Neural cell (in vitro differentiated cells): Measurements from ENCODE around the gene OCIAD2. TPM values are rescaled to one million over a fixed set of nuclear protein-coding genes. Genes with fewer than 3 reads are reported as not detected.

ENCODE experiments used
- H2AFZ ChIP-seq: fragments of 200-600, 300-800 bp; sonication (generic), shearing (Covaris generic); 2 replicates; pipeline ENCODE4 v1.6.0; 2014; ENCODE audit warnings: low read depth, mild to moderate bottlenecking, antibody characterized with exemption, low read length, moderate library complexity
- H3F3A ChIP-seq: fragments of 200-600 bp; shearing (Covaris generic); 2 replicates; pipeline ENCODE4 v1.6.1; 2016; ENCODE audit warnings: mild to moderate bottlenecking, moderate library complexity, mixed read lengths, antibody characterized with exemption, low read length; ENCODE audit not compliant: insufficient read depth, poor library complexity, severe bottlenecking
- H3K27ac ChIP-seq: fragments of 200-600, 300-800 bp; sonication (generic), shearing (Covaris generic); 2 replicates; pipeline ENCODE4 v1.5.1; 2014; ENCODE audit warnings: mild to moderate bottlenecking, low read length, moderate library complexity
- H3K27me3 ChIP-seq: fragments of 300-800, 200-600 bp; sonication (generic), shearing (Covaris generic); 2 replicates; pipeline ENCODE4 v1.6.0; 2014; ENCODE audit warnings: mild to moderate bottlenecking, low read depth, low read length, moderate library complexity; ENCODE audit not compliant: insufficient read depth
- H3K36me3 ChIP-seq: fragments of 300-800, 200-600 bp; sonication (generic), shearing (Covaris generic); 2 replicates; pipeline ENCODE4 v1.5.1; 2014; ENCODE audit warnings: mild to moderate bottlenecking, antibody characterized with exemption, low read length, moderate library complexity; ENCODE audit not compliant: insufficient read depth
- H3K4me2 ChIP-seq: fragments of 300-800, 200-600 bp; sonication (generic), shearing (Covaris generic); 2 replicates; pipeline ENCODE4 v1.6.0; 2014; ENCODE audit warnings: mild to moderate bottlenecking, low read length
- H3K4me3 ChIP-seq: fragments of 300-800, 200-600 bp; sonication (generic), shearing (Covaris generic); 2 replicates; pipeline ENCODE4 v1.5.1; 2014; ENCODE audit warnings: mild to moderate bottlenecking, low read length, moderate library complexity
- H3K79me2 ChIP-seq: fragments of 200-600 bp; shearing (Covaris generic); replicated peaks from 2 replicates; pipeline ENCODE4 v1.6.0; 2014; ENCODE audit warnings: mild to moderate bottlenecking, low read length, moderate library complexity; ENCODE audit not compliant: insufficient read depth
- H3K9ac ChIP-seq: fragments of 300-800, 200-600 bp; sonication (generic), shearing (Covaris generic); 2 replicates; pipeline ENCODE4 v1.6.1; 2016; ENCODE audit warnings: mild to moderate bottlenecking, low read length, mixed read lengths
- H3K9me2 ChIP-seq: fragments of 200-600 bp; shearing (Covaris generic); 2 replicates; pipeline ENCODE4 v1.6.1; 2016; ENCODE audit warnings: mild to moderate bottlenecking, low read length, mixed read lengths; ENCODE audit not compliant: insufficient read depth
- H3K9me3 ChIP-seq: fragments of 200-600, 300-800 bp; sonication (generic), shearing (Covaris generic); 2 replicates; pipeline ENCODE4 v1.6.1; 2016; ENCODE audit warnings: mild to moderate bottlenecking, mixed run types, low read length, moderate library complexity, mixed read lengths
- H4K20me1 ChIP-seq: fragments of 200-600 bp; shearing (Covaris generic); 2 replicates; pipeline ENCODE4 v1.6.1; 2016; ENCODE audit warnings: mild to moderate bottlenecking, mixed run types; ENCODE audit not compliant: insufficient read depth
- CTCF ChIP-seq: fragments of 450-650 bp; IDR thresholded peaks from 2 replicates; pipeline ENCODE4 v1.5.1; 2014; ENCODE audit warnings: antibody characterized with exemption, mild to moderate bottlenecking, moderate library complexity; ENCODE audit not compliant: poor library complexity, severe bottlenecking
- EP300 ChIP-seq: fragments of 450-650 bp; conservative IDR thresholded peaks from 2 replicates; pipeline ENCODE4 v1.6.1; 2014; ENCODE audit warnings: antibody characterized with exemption, mild to moderate bottlenecking, moderate library complexity; ENCODE audit not compliant: poor library complexity, severe bottlenecking
- EZH2 ChIP-seq: fragments of 200-600, 300-800 bp; shearing (Covaris generic), sonication (generic); IDR thresholded peaks from 2 replicates; pipeline ENCODE4 v1.6.1; 2014; ENCODE audit warnings: antibody characterized with exemption, low read length, borderline replicate concordance, mild to moderate bottlenecking; ENCODE audit not compliant: insufficient read depth, poor library complexity, severe bottlenecking
- MXI1 ChIP-seq: fragments of 450-650 bp; conservative IDR thresholded peaks from 2 replicates; pipeline ENCODE4 v1.6.1; 2014; ENCODE audit warnings: antibody characterized with exemption, mild to moderate bottlenecking; ENCODE audit not compliant: poor library complexity, severe bottlenecking
- POLR2AphosphoS5 ChIP-seq: IDR thresholded peaks from 2 replicates; pipeline ENCODE4 v1.6.1; 2012
- RAD21 ChIP-seq: fragments of 450-650 bp; conservative IDR thresholded peaks from 2 replicates; pipeline ENCODE4 v1.6.1; 2014; ENCODE audit warnings: antibody characterized with exemption, mild to moderate bottlenecking, moderate library complexity
- REST ChIP-seq: IDR thresholded peaks from 2 replicates; pipeline ENCODE4 v1.6.1; 2012; ENCODE audit warnings: borderline replicate concordance
- SMC3 ChIP-seq: fragments of 450-650 bp; conservative IDR thresholded peaks from 2 replicates; pipeline ENCODE4 v1.6.1; 2014; ENCODE audit warnings: antibody characterized with exemption, mild to moderate bottlenecking, moderate library complexity; ENCODE audit not compliant: poor library complexity
- TAF1 ChIP-seq: IDR thresholded peaks from 2 replicates; pipeline ENCODE4 v1.6.1; 2012; ENCODE audit warnings: low read depth
- polyA plus RNA-seq: library from polyadenylated mRNA; depleted of rRNA; stranded (reverse); fragments of >200 nt; gene quantifications from 2 replicates; pipeline ENCODE4 v1.2.3, GENCODE V29; 2014

Gene OCIAD2
- polyA plus RNA-seq, 1 donor from 2014 or later = 67.2 TPM

DNA sequence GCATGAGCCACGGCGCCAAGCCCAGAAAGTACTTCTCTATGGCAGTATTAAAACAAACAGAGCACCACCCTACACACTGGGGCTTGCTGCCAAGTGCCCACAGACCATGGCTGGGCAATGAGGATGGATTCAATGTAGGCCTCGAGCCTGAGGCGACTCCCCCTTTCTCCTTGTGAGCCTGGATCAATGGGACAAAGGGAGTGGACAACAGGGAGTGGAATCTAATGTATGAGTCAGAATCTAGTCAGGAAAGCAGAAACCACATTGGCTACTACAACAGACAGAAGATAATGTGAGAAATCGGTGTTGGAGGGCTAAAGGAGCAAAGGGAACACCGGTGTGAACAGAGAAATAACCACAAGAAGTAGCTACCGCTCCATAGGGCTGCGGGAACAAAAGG, 37.7 kb upstream of the OCIAD2 start:
- Histone ChIP-seq H3K36me3 (no peaks in the 10 kb centered on the region), H3K9me2 (no peaks in the 10 kb centered on the region), H3K4me3 (no peak overlapping the region), H3K27ac (no peak overlapping the region), H2AFZ (no peak overlapping the region), H3K4me2 (no peak overlapping the region), H3K79me2 (no peaks in the 10 kb centered on the region), H3K9me3 (no peaks in the 10 kb centered on the region), H4K20me1 (no peaks in the 10 kb centered on the region), H3K27me3 (no peaks in the 10 kb centered on the region), H3F3A (no peaks in the 10 kb centered on the region), H3K9ac (no peak overlapping the region)
- TF ChIP-seq POLR2AphosphoS5 (no peak), CTCF (no peak), EZH2 (no peak), RAD21 (no peak), EP300 (no peak), SMC3 (no peak), TAF1 (no peak), REST (no peak), MXI1 (no peak)

GRCh38 chr4:48943387-48943786, 36.8 kb upstream of the OCIAD2 start:
- Histone ChIP-seq H3K27ac (no peak overlapping the region), H3K79me2 (no peaks in the 10 kb centered on the region), H2AFZ (no peak overlapping the region), H3K9me3 (no peaks in the 10 kb centered on the region), H3F3A (no peaks in the 10 kb centered on the region), H3K27me3 (no peaks in the 10 kb centered on the region), H3K9ac (no peak overlapping the region), H3K4me3 (no peak overlapping the region), H3K4me2 (no peak overlapping the region), H4K20me1 (no peaks in the 10 kb centered on the region), H3K9me2 (no peaks in the 10 kb centered on the region), H3K36me3 (no peaks in the 10 kb centered on the region)
- TF ChIP-seq RAD21 (no peak), POLR2AphosphoS5 (no peak), CTCF (no peak), SMC3 (no peak), REST (no peak), MXI1 (no peak), EP300 (no peak), TAF1 (no peak), EZH2 (no peak)
